ENCODE measurements around the gene INTS6L.

The INTS6L gene, protein sequence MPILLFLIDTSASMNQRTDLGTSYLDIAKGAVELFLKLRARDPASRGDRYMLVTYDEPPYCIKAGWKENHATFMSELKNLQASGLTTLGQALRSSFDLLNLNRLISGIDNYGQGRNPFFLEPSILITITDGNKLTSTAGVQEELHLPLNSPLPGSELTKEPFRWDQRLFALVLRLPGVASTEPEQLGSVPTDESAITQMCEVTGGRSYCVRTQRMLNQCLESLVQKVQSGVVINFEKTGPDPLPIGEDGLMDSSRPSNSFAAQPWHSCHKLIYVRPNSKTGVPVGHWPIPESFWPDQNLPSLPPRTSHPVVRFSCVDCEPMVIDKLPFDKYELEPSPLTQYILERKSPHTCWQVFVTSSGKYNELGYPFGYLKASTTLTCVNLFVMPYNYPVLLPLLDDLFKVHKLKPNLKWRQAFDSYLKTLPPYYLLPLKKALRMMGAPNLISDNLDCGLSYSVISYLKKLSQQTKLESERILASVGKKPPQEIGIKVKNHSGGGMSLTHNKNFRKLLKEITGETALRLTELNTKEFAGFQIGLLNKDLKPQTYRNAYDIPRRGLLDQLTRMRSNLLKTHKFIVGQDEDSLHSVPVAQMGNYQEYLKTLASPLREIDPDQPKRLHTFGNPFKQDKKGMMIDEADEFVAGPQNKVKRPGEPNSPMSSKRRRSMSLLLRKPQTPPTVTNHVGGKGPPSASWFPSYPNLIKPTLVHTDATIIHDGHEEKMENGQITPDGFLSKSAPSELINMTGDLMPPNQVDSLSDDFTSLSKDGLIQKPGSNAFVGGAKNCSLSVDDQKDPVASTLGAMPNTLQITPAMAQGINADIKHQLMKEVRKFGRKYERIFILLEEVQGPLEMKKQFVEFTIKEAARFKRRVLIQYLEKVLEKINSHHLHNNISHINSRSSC

DNA sequence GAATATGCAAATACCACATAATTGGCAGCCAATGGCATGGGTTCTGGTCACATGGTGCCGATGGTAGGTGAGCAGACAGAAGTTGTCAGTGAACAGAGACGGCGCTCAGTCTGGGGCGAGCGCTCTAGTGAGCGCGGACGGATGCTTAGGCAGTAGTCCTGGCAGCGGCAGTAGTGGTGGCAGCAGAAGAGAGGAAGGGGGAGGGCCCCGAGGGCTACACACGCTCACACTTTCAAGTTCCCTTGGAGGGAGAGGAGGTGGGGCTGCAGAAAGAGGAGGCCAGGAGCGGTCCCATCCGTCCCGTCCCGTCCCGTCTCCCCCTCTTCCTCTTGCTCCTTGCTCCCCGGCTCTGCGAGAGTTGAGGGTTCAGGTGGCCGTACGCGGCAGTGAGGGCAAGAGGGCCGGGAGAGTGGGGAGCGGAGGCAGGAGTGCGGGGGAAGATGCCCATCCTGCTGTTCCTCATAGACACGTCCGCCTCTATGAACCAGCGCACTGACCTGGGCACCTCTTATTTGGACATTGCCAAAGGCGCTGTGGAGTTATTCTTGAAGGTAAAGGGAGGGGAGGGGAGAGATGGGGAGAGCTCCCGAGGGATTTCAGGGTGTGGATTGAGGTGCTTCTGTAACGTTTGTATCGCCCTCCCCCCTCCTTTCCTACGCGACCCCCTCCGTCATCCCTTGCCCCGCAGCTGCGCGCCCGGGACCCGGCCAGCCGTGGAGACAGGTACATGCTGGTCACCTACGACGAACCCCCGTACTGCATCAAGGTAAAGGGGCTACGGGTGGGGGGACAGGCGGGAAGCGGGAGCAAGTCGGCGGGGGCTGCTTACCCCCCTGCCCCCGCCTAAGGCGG is at the start of gene INTS6L:
TSS of gene INTS6L (plus strand) at position 108 of the 852 bp plus-strand sequence. CDS start at position 441, 333 bp downstream.
- peak; percentile 39 to 84 for DNase-seq

DNA sequence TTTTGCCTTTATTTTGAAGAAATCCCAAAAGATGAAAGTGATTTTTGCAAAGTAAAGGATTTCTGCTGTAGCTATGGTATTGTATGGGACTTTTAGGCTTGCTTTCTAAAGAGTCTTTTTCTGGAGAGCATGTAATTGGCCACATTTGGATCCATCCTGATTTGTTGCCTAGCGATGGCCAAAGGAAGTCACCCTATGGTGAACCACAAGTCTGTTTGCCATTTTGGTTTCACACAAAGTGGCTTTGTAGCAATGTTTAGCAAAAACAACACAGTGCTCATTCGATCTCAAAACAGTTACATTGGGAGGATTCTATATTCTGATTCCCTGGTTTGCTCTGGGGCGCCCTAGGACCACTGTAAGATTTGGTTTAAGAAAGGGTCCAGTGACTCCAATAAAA is 44.1 kb upstream of the INTS6L start:
- DNase-seq: no peak

DNA sequence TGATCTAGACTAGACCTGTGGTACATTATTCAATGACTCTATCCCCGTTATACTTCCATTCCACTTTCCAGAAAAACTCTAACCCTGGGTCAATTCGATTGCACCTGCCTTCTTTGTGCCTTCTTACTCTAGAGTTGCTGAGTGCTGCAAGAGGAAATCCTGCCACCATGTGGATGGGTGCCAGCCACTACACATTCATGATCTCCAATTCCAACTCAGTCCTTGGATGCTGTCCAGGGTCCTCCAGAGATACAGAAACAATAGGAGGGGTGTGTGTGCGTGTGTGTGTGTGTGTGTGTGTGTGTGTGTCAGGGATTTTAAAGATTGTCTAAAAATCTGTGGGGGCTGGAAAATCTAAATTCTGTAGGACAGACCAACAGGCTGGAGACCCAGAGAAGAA is 42.9 kb upstream of the INTS6L start:
- DNase-seq: peak; percentile 56 to 64

DNA sequence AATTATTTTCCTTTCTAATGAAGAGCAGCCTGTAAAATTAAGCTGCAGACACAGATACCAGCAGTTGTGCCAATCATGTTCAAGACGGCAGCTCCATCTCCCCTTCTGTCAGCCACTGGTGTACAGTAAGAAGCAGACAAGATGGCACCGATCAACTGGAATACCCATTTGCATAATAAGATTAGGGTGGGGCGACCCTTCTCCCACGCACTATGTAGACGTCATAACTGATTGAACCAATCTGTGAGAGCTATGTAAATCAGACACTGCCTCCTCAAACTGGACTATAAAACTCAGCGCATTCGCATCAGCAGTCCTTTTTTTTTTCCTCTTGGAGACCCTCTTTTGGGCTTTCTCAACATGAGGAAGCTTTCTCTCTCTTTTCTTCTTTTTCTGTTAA is 40.4 kb upstream of the INTS6L start:
- DNase-seq: no peak

DNA sequence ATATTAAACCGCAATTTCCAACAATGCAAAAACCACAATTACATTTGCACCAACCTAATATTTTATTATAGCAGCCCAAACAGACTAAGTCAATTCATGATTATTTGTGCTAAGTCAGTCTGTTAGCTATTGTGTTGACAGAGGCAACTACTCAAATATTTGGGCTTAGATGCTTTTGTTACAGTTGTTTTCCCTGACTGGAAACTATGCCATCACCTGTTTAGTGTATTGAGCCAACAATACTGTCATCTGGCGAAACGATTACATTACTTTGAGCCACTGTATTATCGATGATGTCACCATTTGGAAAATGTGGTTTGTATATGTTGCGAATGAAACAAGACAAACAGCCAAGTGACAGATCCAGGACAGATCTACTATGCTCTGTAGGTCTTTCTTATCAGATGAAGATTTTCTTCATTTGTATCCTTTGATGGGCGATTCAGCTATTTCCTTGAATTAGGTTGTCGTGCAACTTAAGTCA is 38.7 kb upstream of the INTS6L start:
- DNase-seq: no peak

DNA sequence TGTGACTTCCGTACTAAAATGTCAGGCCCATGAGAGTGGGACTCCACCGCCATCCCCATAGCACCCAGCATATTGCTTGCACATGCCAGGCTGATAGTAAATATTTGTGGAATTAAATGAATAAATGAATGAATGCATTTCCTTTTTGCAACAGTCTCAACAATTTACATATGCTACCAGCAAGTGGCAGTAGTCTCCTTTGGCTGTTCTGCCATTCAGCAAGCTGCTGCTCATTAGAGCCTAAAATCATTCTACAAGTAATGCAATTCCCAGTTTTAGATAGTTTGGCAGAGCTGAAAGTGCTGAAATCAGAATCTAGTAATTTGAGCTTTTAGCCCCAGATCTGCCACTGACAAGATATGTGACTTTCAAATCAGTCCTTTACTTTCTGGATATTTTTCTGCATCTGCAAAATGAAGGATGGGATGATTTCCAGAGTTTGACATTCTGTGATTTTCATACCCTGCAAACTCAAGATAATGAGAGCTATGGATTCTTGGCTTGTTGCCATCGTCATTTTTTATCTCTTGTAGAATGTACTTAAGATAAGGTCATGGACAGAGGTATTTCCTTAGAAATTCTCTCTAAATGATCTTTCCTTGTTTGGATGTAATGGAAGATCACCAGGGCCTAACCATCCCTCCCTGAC is 35.7 kb upstream of the INTS6L start:
- DNase-seq: peak in 1 of 2 experiments; percentile 22

DNA sequence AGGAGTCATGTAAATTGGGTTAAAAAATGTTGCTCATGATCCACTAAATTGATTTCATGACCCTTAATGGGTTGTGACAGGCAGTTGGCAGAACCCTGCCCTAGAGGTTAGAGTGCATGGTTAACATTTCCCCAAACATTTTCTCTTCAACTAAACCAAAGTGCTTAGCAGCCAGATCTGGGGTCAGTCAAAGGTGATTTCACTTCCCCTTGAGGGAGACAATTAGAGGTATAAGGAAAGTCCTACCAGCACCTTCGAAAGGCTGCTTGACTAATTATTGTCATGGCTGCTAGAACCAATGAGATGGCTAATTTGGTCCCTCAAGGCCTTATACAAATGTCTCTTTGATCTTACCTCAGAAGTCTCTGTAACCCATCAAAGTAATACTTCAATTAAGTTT is 30.9 kb upstream of the INTS6L start:
- DNase-seq: no peak

DNA sequence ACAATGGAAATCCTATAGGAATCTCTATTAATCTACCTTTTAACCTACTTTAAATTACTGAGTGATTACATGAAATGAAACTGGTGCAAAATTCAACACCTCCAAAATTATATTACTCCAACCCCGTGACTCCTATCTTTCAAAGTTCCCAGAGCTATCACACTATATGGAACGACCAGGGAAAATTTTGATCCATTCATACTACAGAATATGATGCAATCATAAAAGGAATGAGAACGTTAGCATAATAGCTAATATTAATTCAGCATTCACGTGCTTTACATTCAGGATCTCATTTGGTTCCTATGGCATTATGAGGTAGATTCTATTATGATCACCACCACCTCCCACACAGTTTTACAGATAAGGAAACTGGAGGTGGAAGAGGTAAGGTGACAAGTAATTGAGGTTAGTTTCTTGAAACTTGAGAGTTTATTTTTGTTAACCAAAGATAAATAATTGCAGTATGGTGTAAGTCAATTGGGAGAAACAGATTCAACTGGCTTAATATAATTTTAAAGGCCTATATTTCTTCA is 29.4 kb upstream of the INTS6L start:
- DNase-seq: no peak

DNA sequence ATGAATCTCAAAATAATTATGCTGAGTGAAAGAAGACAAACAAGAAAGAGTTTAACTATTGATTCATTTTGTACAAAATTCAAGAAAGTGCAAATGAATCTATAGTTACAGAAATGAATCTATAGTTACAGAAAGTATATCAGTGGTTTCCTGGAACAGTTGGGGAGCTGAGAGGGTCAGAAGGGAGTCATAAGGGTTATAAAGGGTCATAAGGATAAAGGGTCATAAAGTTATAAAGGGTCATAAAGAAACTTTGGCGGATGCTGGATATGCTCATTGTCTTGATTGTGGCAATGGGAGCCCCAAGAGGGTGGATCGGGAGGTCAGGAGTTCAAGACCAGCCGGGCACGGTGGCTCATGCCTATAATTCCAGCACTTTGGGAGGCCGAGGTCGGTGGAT is 26.0 kb upstream of the INTS6L start:
- DNase-seq: no peak

DNA sequence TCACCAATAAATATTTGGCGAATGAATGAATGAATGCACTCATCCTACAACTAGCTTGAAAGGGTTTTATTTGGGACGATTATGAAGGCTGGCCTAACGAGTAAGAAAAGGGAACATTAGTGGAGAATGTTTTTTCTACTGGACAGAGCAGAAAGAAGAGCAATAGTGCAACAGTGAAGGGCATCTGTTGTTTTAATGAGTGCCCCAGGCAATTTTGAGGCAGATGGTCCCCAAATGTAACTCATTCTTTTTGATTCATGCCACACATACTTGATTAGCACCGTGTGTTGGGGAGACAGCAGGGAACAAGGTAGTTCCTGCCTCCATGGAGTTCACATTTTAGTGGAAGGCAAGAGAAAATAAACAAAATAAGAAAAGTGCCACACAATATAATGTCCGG is 22.7 kb upstream of the INTS6L start:
- DNase-seq: no peak

DNA sequence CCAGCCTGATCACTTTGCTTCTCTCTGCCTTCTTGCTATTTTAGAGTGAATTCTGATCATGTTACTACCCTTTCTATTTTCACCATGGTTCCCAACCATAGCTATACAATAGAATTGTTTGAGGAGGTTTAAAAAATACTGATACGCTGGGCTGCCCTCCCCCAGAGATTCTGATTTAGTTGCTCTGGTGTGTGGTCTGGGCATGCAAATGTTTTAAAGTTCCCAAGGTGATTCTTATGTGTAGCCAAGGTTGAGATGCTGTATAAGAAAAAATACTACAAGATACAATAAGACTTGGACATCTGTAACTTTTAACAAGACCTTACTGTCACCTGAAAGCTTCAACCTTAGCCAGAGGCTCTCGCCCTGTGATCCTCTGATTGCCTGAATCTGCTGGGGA is 22.2 kb upstream of the INTS6L start:
- no peak for DNase-seq

DNA sequence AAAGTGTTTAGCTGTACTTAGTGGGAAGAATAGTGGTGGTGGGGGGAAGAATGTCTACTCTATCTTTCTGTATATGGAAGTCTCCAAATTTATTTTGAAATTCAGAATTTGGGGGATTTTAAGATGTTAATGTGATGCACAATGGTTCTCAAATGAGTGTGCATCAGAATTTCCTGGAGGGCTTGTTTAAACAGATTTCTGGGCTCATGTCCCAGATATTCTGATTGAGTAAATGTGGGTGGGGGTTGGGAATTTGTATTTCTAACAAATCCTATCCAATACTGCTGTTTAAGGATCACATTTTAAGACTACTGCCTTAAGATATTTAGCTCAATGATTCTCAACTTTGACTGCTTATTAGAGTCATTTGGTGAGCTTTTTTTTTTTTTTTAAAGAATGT is 15.1 kb upstream of the INTS6L start:
- no peak for DNase-seq

DNA sequence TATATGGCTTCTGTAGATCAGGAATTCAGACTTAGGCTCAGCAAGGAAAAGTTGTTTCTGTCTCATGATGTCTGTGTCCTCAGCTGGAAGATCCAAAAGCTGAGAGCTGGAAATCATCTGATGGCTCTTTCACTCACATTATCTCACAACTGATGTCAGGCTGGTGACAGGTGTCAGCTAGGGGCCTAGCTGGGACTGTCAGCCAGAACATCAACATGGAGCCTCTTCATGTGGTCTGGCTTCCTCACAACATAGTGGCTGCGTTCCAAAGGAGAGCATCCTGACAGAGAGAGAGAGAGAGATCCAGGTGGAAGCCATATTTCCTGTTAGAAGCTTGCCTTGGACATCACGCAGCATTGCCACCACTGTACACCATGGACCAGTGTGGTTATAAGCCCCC is 10.6 kb upstream of the INTS6L start:
- no peak for DNase-seq

DNA sequence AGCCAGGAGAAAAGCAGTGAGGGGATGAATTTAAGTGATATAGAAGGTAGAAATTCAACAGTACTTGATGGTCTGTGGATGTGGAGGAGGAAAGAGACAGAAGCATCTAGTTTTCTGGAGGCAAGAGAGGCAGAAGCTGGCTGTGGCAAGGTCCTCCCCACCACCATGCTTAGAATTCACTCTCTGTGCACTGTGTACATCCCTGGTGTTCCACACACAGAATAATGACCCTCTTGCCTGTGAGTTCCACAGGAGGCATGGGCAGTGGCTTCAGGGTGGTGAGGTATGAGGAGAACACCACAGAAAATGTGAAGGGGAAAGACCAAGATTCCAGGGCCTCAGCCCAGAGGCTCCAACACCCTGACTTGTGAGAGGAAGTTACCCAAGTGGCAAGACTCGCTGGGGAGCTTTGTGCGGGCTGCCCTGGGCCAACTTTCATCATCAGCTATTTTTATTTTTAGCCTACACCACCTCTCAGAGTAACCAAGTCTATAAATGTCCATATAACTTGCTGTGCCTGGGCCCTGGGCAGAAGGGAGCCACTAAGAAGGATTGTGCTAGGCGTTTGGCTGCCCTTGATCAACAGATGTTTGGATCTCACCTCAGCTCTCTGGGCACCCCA is 7.8 kb upstream of the INTS6L start:
- DNase-seq: no peak

DNA sequence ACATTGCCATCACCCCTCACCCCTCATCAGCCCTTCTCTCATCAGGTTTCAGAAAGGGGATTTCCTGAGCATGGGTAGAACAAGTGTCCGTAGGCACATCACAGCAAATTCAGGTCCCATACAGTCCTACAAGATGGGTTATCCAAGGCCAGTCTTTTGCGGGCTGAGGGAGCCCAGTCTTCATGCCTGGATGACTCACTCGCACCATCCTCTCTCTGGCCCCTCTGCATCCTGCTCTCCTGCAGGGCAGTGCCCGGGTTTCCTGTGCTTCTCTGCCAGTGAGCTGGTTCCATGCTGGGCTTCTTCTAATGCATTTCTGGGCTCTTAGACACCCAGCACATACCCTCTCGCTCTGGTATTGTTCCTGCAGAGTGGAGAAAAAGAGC is 7.3 kb upstream of the INTS6L start:
- no peak for DNase-seq

DNA sequence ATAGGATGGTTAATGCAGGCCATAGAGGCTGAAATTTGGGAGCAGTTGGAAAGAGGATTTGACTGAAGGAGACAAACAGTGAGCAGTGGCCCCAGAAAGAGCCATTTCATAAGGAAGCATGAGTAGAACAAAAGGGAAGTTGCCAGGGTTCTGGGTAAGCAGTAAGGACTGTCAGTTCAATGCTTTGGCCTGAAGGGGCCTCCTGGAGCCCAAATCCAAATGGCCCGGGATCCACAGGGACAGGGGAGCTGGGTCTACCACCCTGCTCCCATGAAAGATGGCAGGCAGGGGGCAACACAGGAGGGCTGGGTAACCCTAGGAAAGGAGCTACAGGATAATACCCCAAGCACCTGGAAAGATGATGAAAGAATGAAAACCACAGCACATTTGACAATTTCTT is 4.1 kb upstream of the INTS6L start:
- DNase-seq: no peak

DNA sequence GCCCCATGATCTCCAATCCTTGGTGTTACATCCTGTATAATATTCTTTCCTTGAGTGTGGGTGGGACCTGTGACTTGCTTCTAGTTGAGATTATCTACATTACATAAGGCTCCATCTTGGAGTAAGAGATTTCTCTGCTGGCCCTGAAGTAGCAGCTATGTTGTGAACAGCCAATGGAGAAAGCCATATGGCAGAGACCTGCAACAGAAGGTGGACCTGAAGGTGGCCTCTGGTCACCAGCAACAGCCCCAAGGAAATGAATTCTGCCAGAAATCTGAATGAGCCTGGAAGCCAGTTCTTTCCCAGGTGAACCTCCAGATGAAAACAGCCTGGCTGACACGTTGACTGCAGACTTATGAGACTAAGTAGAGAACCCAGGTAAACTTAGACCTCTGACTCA is 2.3 kb upstream of the INTS6L start:
- DNase-seq: no peak

DNA sequence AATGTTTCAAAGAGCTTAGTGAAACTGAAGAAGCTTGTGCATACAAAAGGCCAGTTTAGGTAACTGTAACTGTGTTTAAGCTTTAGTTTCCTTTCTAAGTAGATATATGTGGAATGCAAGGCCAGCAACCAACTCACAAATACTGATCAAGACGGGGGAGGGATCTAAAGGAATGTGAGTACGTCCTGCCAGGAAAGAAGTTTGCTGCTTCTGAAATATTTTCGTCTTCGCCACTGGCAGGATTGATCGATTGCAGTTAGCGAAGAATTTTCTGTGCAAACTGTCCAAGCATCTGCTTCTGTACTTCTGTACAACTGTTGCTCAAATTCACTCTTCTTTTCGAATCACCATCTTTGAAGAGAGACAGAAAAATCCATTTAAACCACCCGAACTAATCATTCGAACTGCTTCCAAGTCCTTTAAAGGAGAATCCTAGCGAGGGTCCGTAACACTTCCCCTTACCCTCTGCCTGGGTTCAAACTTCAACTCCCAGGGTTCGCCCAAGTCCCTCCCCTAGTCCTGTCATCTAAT is 373 bp upstream of the INTS6L start:
- DNase-seq: no peak

DNA sequence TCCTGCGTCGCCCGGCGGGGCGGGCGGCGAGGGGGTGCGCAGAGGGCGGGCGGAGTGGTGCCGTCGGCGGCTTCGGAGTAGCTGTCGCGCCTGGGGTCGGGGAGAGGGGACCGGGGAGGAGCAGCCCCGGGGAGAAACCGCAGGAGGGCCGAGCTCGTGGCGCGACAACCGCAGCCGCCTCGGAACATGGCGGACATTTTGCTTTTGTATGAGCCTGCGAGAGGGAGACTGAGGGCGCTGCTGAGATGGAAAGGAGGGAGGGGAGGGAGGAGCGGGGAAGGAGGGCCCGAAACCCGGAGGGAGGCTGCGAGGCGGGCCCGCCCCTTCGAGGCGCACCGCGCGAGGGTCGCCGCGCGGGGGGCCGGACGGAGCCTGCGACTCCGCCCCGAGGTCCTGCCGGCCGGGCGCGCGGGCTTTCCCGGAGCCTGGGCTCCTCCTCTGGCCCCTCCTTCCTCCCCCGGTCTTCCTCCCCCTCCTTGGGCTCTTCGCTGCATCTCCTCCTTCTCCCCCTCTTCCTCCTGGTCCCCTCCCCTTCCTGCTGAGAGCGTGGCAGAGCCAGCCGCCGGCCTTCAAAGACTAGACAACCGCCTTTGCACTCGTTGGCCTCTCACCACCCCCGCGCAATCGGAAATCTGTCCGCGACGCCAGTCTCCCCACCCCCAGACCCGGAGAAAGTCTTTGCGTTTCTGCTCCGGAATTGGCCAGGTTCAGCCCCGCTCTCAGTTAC is 1.1 kb downstream of the INTS6L start:
- DNase-seq: peak; percentile 42 to 86

DNA sequence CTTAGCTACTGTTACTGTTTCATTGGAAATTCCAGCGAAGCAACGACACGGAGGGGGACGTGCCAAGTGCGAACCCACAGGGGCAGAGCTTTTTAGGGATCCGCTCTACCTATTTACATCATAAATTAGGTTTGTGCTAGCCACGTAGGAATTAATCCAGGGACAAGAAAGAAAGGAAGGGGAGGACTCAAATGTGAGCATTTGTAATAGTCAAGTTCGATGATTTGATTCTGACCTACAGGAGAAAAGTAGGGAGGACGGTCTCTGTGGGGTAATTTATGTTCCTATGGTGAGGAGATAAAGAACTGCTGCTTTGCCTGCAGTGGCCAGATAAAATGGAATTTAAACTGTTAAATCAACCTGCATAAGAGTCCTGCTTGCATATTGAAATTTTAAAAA is 1.7 kb downstream of the INTS6L start:
- no peak for DNase-seq
